Endothelial cell of umbilical vein (primary cell): ENCODE data around the gene PKP4.
"Not testable (repeated sequence)": the region's sequence is repeated elsewhere in the genome, so short reads cannot be mapped to it uniquely, and the experiment has no call there.

ENCODE experiments used
- EZH2 ChIP-seq: IDR thresholded peaks from 2 replicates; pipeline ENCODE4 v1.6.1; 2012; ENCODE audit warnings: borderline replicate concordance, low read depth, mild to moderate bottlenecking, moderate library complexity, low read length, inconsistent platforms; ENCODE audit not compliant: severe bottlenecking
- FOS ChIP-seq: IDR thresholded peaks from 2 replicates; pipeline ENCODE4 v1.6.1; 2011; ENCODE audit warnings: mild to moderate bottlenecking, low read length, moderate library complexity, borderline replicate concordance; ENCODE audit not compliant: insufficient read depth
- GATA2 ChIP-seq: IDR thresholded peaks from 2 replicates; pipeline ENCODE4 v1.7.0; 2011; ENCODE audit warnings: low read depth, mild to moderate bottlenecking, moderate library complexity, mixed read lengths, low read length; ENCODE audit not compliant: insufficient read length, insufficient read depth
- JUN ChIP-seq: IDR thresholded peaks from 2 replicates; pipeline ENCODE4 v1.6.1; 2011; ENCODE audit warnings: borderline replicate concordance, low read depth; ENCODE audit not compliant: insufficient read length, insufficient read depth
- MYC ChIP-seq: IDR thresholded peaks from one replicate; pipeline ENCODE4 v1.6.1; 2011; ENCODE audit warnings: mild to moderate bottlenecking, low read depth, low read length
- POLR2A ChIP-seq: IDR thresholded peaks from 2 replicates; pipeline ENCODE4 v1.6.1; 2012; ENCODE audit warnings: low read depth, mild to moderate bottlenecking, control low read depth, low read length
- POLR2AphosphoS5 ChIP-seq: IDR thresholded peaks from 2 replicates; pipeline ENCODE4 v1.6.1; 2012; ENCODE audit warnings: low read depth, mild to moderate bottlenecking, control low read depth, low read length, moderate library complexity; ENCODE audit not compliant: insufficient read depth
- TF ChIP-seq, protein P1 (sequence below), 2 donors: IDR thresholded peaks; 1 replicate in 1 of 2; 2 replicates in 1 of 2; pipeline ENCODE4 v1.5.1; 2011; ENCODE audit warnings: low read length in 2 of 2, mild to moderate bottlenecking in 2 of 2, moderate library complexity in 2 of 2, control low read depth in 1 of 2, inconsistent platforms in 1 of 2, low read depth in 1 of 2; ENCODE audit not compliant: insufficient read depth in 1 of 2; ENCODE audit errors: extremely low read depth in 1 of 2

DNA sequence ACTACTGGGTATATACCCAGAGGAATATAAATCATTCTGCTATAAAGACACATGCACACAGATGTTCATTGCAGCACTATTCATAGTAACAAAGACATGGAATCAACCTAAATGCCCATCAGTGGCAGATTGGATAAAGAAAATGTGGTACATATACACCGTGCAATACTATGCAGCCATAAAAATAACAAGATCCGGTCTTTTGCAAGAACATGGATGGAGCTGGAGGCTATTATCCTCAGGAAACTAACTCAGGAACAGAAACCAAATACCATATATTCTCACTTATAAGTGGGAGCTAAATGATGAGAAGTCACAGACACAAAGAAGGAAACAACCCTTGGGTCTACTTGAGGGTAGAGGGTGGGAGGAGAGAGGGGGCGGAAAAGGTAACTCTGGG lies 16.5 kb downstream of the PKP4 start:
- TF ChIP-seq POLR2AphosphoS5, POLR2A, JUN, EZH2, FOS, MYC, GATA2: not testable (repeated sequence)
- TF ChIP-seq, protein P1, sequence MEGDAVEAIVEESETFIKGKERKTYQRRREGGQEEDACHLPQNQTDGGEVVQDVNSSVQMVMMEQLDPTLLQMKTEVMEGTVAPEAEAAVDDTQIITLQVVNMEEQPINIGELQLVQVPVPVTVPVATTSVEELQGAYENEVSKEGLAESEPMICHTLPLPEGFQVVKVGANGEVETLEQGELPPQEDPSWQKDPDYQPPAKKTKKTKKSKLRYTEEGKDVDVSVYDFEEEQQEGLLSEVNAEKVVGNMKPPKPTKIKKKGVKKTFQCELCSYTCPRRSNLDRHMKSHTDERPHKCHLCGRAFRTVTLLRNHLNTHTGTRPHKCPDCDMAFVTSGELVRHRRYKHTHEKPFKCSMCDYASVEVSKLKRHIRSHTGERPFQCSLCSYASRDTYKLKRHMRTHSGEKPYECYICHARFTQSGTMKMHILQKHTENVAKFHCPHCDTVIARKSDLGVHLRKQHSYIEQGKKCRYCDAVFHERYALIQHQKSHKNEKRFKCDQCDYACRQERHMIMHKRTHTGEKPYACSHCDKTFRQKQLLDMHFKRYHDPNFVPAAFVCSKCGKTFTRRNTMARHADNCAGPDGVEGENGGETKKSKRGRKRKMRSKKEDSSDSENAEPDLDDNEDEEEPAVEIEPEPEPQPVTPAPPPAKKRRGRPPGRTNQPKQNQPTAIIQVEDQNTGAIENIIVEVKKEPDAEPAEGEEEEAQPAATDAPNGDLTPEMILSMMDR (IDR thresholded peaks at IDR 0.05; ENCODE audit: extremely low read depth in 1 of 2, insufficient read depth in 1 of 2, low read depth in 1 of 2, low read length in 2 of 2): not testable (repeated sequence)
